Right atrium auricular region (tissue), 2 donors: ENCODE data around the gene ZDHHC13. TPM values are rescaled to one million over a fixed set of nuclear protein-coding genes. Genes with fewer than 3 reads are reported as not detected.
A peak's percentile ranks its signal among the peaks of the same experiment; 100 is the strongest.

Experiments used
- DNase-seq: peaks from one replicate; pipeline ENCODE4 v3.0.0-alpha.2; 2019; ENCODE audit warnings: low spot score
- H3K27ac ChIP-seq, 2 donors: fragments of 200-600 bp; sonication (generic); 1 replicate in 1 of 2; 2 replicates in 1 of 2; pipeline ENCODE4 v1.5.1; 2016 to 2019
- H3K27me3 ChIP-seq, 2 donors: fragments of 200-600 bp; sonication (generic); one replicate each; pipeline versions ENCODE4 v1.5.1 to v1.6.0; 2017 to 2019
- H3K36me3 ChIP-seq: fragments of 200-600 bp; sonication (generic); one replicate; pipeline ENCODE4 v1.5.1; 2016
- H3K4me1 ChIP-seq, 2 donors: fragments of 200-600 bp; sonication (generic); one replicate each; pipeline versions ENCODE4 v1.5.1 to v1.6.0; 2017 to 2019
- H3K4me3 ChIP-seq, 2 donors: fragments of 200-600 bp; sonication (generic); 1 replicate in 1 of 2; 2 replicates in 1 of 2; pipeline ENCODE4 v1.5.1; 2017 to 2019; ENCODE audit warnings: mild to moderate bottlenecking in 1 of 2, moderate library complexity in 1 of 2
- H3K9me3 ChIP-seq, 2 donors: fragments of 200-600 bp; sonication (generic); one replicate each; pipeline ENCODE4 v1.5.1; 2019
- total RNA-seq, 2 donors: library from RNA; depleted of rRNA; stranded (reverse); fragments of >200 nt; gene quantifications; one replicate each; pipeline ENCODE4 v1.1.0, GENCODE V29; 2016
- TF ChIP-seq, protein P1 (sequence below), 2 donors: fragments of 200-600 bp; sonication (generic); IDR thresholded peaks; one replicate each; pipeline ENCODE4 v1.5.1; 2019; ENCODE audit warnings: antibody characterized with exemption in 2 of 2

The ZDHHC13 gene
- total RNA-seq, 2 donors from 2014 or later: 12.7 to 16.0 TPM

GRCh38 chr11:19176629-19177186 lies 59.7 kb downstream of the ZDHHC13 start:
- Histone ChIP-seq H3K36me3 (peaks cover 9% of the 10 kb centered on the region), H3K4me1 (peaks cover 0 to 7% of the 10 kb centered on the region in 2 donors), H3K27ac (peak overlapping the region in 1 of 2 donors; percentile 79), H3K27me3 (no peaks in the 10 kb centered on the region), H3K4me3 (no peak overlapping the region), H3K9me3 (no peaks in the 10 kb centered on the region)
- DNase-seq: no peak
- TF ChIP-seq, protein P1, sequence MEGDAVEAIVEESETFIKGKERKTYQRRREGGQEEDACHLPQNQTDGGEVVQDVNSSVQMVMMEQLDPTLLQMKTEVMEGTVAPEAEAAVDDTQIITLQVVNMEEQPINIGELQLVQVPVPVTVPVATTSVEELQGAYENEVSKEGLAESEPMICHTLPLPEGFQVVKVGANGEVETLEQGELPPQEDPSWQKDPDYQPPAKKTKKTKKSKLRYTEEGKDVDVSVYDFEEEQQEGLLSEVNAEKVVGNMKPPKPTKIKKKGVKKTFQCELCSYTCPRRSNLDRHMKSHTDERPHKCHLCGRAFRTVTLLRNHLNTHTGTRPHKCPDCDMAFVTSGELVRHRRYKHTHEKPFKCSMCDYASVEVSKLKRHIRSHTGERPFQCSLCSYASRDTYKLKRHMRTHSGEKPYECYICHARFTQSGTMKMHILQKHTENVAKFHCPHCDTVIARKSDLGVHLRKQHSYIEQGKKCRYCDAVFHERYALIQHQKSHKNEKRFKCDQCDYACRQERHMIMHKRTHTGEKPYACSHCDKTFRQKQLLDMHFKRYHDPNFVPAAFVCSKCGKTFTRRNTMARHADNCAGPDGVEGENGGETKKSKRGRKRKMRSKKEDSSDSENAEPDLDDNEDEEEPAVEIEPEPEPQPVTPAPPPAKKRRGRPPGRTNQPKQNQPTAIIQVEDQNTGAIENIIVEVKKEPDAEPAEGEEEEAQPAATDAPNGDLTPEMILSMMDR (IDR thresholded peaks at IDR 0.05): no peak

GRCh38 chr11:19181531-19182261 lies 64.7 kb downstream of the ZDHHC13 start:
- H3K27ac ChIP-seq: no peak overlapping the region
- H3K36me3 ChIP-seq: peaks cover 57% of the 10 kb centered on the region
- H3K27me3 ChIP-seq: no peaks in the 10 kb centered on the region
- H3K4me1 ChIP-seq: no peaks in the 10 kb centered on the region
- no peak for DNase-seq
- no peaks in the 10 kb centered on the region for H3K9me3 ChIP-seq
- TF ChIP-seq, protein P1 (IDR thresholded peaks at IDR 0.05): no peak
- no peak overlapping the region for H3K4me3 ChIP-seq

DNA sequence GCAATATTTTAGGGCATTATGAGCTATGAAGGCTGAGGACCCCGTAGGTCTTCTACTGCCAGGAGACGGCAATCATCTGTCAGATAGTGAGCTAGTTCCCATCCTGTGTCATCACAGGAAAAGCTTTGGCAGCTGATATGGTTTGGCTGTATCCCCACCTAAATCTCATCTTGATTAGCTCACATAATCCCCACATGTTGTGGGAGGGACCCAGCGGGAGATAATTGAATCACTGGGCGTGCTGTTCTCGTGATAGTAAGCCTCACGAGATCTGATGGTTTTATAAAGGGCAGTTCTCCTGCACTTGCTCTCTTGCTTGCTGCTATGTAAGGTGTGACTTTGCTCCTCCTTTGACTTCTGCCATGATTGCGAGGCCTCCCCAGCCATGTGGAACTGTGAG lies 66.7 kb downstream of the ZDHHC13 start:
- peaks cover 76% of the 10 kb centered on the region for H3K36me3 ChIP-seq
- H3K4me3 ChIP-seq: no peak overlapping the region
- H3K27ac ChIP-seq: peak overlapping the region in 1 of 2 donors; percentile 23

DNA sequence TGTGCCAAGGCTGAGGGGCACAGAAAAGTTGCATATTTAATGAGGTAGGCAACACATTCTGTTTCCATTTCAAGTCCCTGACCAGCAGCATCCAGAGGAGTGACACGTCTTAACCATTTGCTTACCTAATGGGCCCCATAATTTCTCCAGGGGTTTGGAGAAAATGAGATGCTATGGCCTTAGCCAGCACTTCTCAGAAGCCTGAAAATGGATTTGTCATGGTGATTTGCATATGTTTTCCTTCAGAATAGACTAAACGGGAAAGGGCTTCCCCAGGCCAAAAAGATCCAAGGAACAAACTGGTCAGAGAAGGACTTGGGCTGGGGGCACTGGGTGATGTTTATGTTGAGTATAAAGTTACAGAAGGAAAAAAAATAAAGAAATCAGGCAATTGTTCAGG lies 68.1 kb downstream of the ZDHHC13 start:
- TF ChIP-seq, protein P1 (IDR thresholded peaks at IDR 0.05): no peak
- H3K4me1 ChIP-seq: no peaks in the 10 kb centered on the region
- no peaks in the 10 kb centered on the region for H3K9me3 ChIP-seq
- H3K27ac ChIP-seq: no peak overlapping the region
- no peak for DNase-seq
- no peaks in the 10 kb centered on the region for H3K27me3 ChIP-seq
- H3K4me3 ChIP-seq: no peak overlapping the region
- peaks cover 90% of the 10 kb centered on the region for H3K36me3 ChIP-seq

More for the DNA sequence above, 66.7 kb downstream of the ZDHHC13 start:
- DNase-seq: no peak
- Histone ChIP-seq H3K9me3 (no peaks in the 10 kb centered on the region), H3K4me1 (no peaks in the 10 kb centered on the region), H3K27me3 (no peaks in the 10 kb centered on the region)
- TF ChIP-seq, protein P1 (IDR thresholded peaks at IDR 0.05): no peak

- no peaks in the 10 kb centered on the region for H3K27me3 ChIP-seq
- TF ChIP-seq, protein P1 (IDR thresholded peaks at IDR 0.05): no peak
- no peak for DNase-seq
- H3K27ac ChIP-seq: peak overlapping the region in 1 of 2 donors; percentile 5
- no peaks in the 10 kb centered on the region for H3K4me1 ChIP-seq
- no peaks in the 10 kb centered on the region for H3K9me3 ChIP-seq
- peaks cover 96% of the 10 kb centered on the region for H3K36me3 ChIP-seq
- no peak overlapping the region for H3K4me3 ChIP-seq
Observed at GRCh38 chr11:19185516-19186052, 68.6 kb downstream of the ZDHHC13 start.
